ENCODE results near the gene HOXA13.

The HOXA13 gene

GRCh38 chr7:27242154-27242553, 42.3 kb upstream of the HOXA13 start:
- TF ChIP-seq, protein P1, sequence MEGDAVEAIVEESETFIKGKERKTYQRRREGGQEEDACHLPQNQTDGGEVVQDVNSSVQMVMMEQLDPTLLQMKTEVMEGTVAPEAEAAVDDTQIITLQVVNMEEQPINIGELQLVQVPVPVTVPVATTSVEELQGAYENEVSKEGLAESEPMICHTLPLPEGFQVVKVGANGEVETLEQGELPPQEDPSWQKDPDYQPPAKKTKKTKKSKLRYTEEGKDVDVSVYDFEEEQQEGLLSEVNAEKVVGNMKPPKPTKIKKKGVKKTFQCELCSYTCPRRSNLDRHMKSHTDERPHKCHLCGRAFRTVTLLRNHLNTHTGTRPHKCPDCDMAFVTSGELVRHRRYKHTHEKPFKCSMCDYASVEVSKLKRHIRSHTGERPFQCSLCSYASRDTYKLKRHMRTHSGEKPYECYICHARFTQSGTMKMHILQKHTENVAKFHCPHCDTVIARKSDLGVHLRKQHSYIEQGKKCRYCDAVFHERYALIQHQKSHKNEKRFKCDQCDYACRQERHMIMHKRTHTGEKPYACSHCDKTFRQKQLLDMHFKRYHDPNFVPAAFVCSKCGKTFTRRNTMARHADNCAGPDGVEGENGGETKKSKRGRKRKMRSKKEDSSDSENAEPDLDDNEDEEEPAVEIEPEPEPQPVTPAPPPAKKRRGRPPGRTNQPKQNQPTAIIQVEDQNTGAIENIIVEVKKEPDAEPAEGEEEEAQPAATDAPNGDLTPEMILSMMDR (IDR thresholded peaks at IDR 0.05; ENCODE audit: borderline replicate concordance, control extremely low read depth, extremely low read depth, insufficient read depth, missing control alignments) = no peak
- in situ Hi-C loops (cut with MboI; ENCODE audit: low sequenced_read_pairs, unreplicated experiment) = loop anchor here (10.0 kb wide), 1 partner anchor 47 kb away; no protein-coding TSS in a partner anchor
- no peak for DNase-seq (ENCODE audit: low spot score)

GRCh38 chr7:27241189-27242056, 41.5 kb upstream of the HOXA13 start:
- no peak for DNase-seq (ENCODE audit: low spot score)
- in situ Hi-C loops (cut with MboI; ENCODE audit: low sequenced_read_pairs, unreplicated experiment) = loop anchor here (10.0 kb wide), 1 partner anchor 47 kb away; no protein-coding TSS in a partner anchor
- TF ChIP-seq, protein P1 (IDR thresholded peaks at IDR 0.05; ENCODE audit: borderline replicate concordance, control extremely low read depth, extremely low read depth, insufficient read depth, missing control alignments) = no peak

DNA sequence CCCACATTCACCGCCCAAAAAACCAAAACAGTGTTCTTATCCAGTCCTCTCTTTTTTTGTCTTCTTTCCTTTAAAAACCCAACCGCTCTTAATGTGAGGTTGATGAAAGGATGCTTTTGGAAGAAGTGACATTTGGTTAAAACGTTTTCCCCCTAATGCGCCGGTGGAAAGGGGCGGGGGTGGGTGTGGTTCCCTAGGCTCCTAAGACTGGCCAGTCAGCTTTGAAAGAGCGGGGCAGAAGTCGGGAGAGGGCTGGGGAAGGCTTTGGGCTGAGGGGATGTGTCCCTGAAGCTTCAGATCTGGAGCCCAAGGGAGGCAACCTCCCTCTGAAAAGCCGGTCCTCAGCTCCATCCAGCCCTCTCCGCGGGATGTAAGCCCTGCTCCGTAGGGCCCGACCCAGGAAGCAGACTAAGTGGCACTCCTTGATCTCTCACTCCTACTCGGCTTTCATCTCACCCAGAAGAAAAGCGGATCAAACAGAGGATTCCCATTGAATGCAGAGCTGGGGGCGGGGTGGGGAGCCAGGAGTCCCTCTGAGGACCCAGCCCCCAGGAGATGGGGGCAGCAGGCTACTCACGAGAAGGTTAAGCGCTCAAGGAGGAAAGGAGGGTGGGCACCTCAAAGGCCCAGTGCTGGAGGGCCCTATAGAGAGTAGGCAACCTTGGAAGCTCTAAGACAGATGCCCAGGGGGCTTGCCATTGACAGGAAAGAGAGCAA, 40.3 kb upstream of the HOXA13 start:
- DNase-seq (ENCODE audit: low spot score) = no peak
- in situ Hi-C loops (cut with MboI; ENCODE audit: low sequenced_read_pairs, unreplicated experiment) = loop anchor here (10.0 kb wide), 1 partner anchor 45 kb away; no protein-coding TSS in a partner anchor
- TF ChIP-seq, protein P1 (IDR thresholded peaks at IDR 0.05; ENCODE audit: borderline replicate concordance, control extremely low read depth, extremely low read depth, insufficient read depth, missing control alignments) = no peak

DNA sequence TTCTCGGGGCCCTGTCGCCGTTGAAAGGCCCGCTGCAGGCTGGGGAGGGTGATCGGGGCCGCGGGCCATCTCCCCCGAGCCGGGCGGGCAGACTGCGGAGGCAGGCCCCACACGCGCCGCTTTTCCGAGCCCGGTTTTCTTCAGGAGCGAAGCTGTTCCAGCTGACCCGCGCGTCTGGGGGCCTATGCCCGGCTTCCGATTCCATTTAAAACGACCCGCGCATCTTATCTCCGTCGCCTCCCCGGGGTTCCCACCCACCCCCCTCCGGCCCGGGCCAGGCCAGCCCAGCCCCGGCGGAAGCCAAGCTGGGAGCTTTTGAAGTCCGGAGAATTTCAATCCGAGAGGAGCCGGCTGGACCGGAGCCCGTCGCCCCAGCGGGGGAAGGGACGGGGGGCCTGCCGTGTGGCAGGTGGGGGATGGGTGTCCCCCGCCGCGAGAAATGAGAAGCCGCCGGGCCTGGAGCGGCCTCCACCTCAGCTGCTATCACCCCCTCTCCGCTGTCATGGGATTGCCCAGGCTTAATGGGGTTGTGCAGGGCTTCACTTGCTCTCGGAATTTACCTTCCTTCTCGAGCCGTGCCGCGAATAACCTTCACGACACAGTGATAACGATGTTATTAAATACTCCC, 39.6 kb upstream of the HOXA13 start:
- in situ Hi-C loops (cut with MboI; ENCODE audit: low sequenced_read_pairs, unreplicated experiment) = loop anchor here (10.0 kb wide), 1 partner anchor 45 kb away; no protein-coding TSS in a partner anchor
- TF ChIP-seq, protein P1 (IDR thresholded peaks at IDR 0.05; ENCODE audit: borderline replicate concordance, control extremely low read depth, extremely low read depth, insufficient read depth, missing control alignments) = no peak
- DNase-seq (ENCODE audit: low spot score) = no peak

- no peak for DNase-seq (ENCODE audit: low spot score)
- TF ChIP-seq, protein P1 (IDR thresholded peaks at IDR 0.05; ENCODE audit: borderline replicate concordance, control extremely low read depth, extremely low read depth, insufficient read depth, missing control alignments) = no peak
- in situ Hi-C loops (cut with MboI; ENCODE audit: low sequenced_read_pairs, unreplicated experiment) = no loop called here
These were observed 39.1 kb upstream of the HOXA13 start for GRCh38 chr7:27238979-27239386.

DNA sequence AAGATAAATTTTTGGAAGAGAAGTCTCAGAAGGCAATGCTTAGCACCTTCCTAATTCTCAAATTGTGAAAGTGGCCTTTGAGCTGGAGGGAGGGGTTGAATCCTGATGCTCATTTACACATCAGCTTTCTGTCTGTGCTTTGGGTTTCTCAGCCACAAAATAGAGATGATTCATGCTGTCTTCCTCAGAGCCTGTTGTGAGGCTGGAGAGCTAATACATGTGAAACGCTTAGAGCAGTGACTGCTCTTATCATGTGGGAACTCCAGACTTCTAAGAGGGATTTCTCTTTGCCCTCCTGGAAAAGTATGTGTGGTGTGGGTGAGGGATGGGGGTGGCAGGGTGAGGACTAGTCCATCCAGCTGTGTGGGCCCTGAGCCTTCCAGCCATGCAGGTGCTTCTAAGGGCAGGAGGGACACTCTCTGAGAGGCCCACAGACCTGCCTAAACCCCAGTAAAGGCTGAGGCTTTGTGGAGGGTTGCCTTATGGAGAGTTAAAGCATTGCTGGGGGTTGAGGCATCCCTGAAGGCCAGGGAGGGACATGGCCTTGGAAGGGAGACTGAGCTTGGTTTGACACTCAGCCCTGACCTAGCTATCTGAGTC, 37.9 kb upstream of the HOXA13 start:
- DNase-seq (ENCODE audit: low spot score) = no peak
- TF ChIP-seq, protein P1 (IDR thresholded peaks at IDR 0.05; ENCODE audit: borderline replicate concordance, control extremely low read depth, extremely low read depth, insufficient read depth, missing control alignments) = no peak
- in situ Hi-C loops (cut with MboI; ENCODE audit: low sequenced_read_pairs, unreplicated experiment) = no loop called here
